ENCODE measurements around the gene CLCF1.

DNA sequence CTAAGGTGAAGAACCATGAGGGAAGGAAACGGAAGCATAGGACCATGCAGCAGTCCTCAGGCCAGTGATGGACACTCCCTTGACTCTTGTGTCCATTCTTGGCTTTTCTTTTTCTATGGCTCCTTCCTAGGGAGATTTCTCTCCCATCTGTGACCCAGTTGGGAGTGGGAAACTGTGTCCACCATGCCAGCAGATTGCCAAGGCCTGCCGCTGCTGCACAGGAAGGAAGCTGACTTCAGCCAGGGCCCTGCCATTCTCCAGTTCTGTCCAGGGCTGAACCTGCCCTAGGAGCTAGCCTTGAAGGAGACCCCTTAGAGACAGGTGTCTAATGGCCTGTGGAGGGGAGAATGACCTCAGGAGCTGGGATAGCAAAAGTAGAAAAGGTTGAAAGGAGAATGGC lies 52.7 kb downstream of the CLCF1 start:
- TF ChIP-seq, protein P1, sequence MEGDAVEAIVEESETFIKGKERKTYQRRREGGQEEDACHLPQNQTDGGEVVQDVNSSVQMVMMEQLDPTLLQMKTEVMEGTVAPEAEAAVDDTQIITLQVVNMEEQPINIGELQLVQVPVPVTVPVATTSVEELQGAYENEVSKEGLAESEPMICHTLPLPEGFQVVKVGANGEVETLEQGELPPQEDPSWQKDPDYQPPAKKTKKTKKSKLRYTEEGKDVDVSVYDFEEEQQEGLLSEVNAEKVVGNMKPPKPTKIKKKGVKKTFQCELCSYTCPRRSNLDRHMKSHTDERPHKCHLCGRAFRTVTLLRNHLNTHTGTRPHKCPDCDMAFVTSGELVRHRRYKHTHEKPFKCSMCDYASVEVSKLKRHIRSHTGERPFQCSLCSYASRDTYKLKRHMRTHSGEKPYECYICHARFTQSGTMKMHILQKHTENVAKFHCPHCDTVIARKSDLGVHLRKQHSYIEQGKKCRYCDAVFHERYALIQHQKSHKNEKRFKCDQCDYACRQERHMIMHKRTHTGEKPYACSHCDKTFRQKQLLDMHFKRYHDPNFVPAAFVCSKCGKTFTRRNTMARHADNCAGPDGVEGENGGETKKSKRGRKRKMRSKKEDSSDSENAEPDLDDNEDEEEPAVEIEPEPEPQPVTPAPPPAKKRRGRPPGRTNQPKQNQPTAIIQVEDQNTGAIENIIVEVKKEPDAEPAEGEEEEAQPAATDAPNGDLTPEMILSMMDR (IDR thresholded peaks at IDR 0.05; ENCODE audit: extremely low read depth in 1 of 2, insufficient read depth in 1 of 2, low read depth in 1 of 2, low read length in 2 of 2): no peak
- TF ChIP-seq POLR2A (IDR thresholded peaks at IDR 0.05; ENCODE audit: low read depth, low read length) (no peak), EZH2 (IDR thresholded peaks at IDR 0.05; ENCODE audit: borderline replicate concordance, low read depth, low read length, severe bottlenecking) (no peak), JUN (IDR thresholded peaks at IDR 0.05; ENCODE audit: borderline replicate concordance, insufficient read depth, insufficient read length, low read depth) (no peak), POLR2AphosphoS5 (IDR thresholded peaks at IDR 0.05; ENCODE audit: insufficient read depth, low read depth, low read length) (no peak), FOS (IDR thresholded peaks at IDR 0.05; ENCODE audit: borderline replicate concordance, insufficient read depth, low read length) (no peak), GATA2 (IDR thresholded peaks at IDR 0.05; ENCODE audit: insufficient read depth, insufficient read length, low read depth, low read length) (no peak), MYC (IDR thresholded peaks at IDR 0.05; ENCODE audit: low read depth, low read length) (no peak)
- TF ChIP-seq, protein P2, sequence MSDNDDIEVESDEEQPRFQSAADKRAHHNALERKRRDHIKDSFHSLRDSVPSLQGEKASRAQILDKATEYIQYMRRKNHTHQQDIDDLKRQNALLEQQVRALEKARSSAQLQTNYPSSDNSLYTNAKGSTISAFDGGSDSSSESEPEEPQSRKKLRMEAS (IDR thresholded peaks at IDR 0.05; ENCODE audit: insufficient read depth, insufficient read length): no peak

Data from endothelial cell of umbilical vein (primary cell).